Sigmoid colon (tissue), 7 donors: ENCODE data around the gene TOP3A. TPM values are rescaled to one million over a fixed set of nuclear protein-coding genes. Genes with fewer than 3 reads are reported as not detected.

Source experiments
- DNase-seq: peaks from one replicate; pipeline ENCODE4 v3.0.0-alpha.2; 2019
- H3K27ac ChIP-seq, 4 donors: fragments of 200-600 bp; sonication (generic); one replicate each; pipeline ENCODE4 v1.5.1; 2016 to 2019; ENCODE audit warnings: mild to moderate bottlenecking in 1 of 4
- H3K27me3 ChIP-seq, 3 donors: fragments of 200-600 bp; sonication (generic); one replicate each; pipeline ENCODE4 v1.5.1; 2019; ENCODE audit warnings: mild to moderate bottlenecking in 1 of 3
- H3K36me3 ChIP-seq, 4 donors: fragments of 200-600 bp; sonication (generic); one replicate each; pipeline ENCODE4 v1.5.1; 2016 to 2019
- H3K4me1 ChIP-seq, 4 donors: fragments of 200-600 bp; sonication (generic); one replicate each; pipeline ENCODE4 v1.5.1; 2017 to 2019
- H3K4me3 ChIP-seq, 4 donors: fragments of 200-600 bp; sonication (generic); one replicate each; pipeline ENCODE4 v1.5.1; 2017 to 2019; ENCODE audit warnings: mild to moderate bottlenecking in 2 of 4, moderate library complexity in 1 of 4
- H3K9me3 ChIP-seq, 4 donors: fragments of 200-600 bp in 3 of 4; sonication (generic) in 3 of 4; one replicate each; pipeline versions ENCODE4 v1.5.1 to v1.6.1; 2013 to 2019
- CTCF ChIP-seq, 4 experiments: fragments of 450-650 bp in 3 of 4; fragments of 200-600 bp in 1 of 4; IDR thresholded peaks; one replicate each; pipeline ENCODE4 v1.5.1; 2016 to 2019; ENCODE audit warnings: antibody characterized with exemption in 4 of 4, mild to moderate bottlenecking in 3 of 4, moderate library complexity in 2 of 4
- EP300 ChIP-seq, 4 donors: sonication (generic); formaldehyde crosslinking; IDR thresholded peaks; one replicate each; pipeline ENCODE4 v1.6.1; 2017; ENCODE audit warnings: antibody characterized with exemption in 4 of 4
- POLR2A ChIP-seq, 2 donors: fragments of 450-650 bp; IDR thresholded peaks; one replicate each; pipeline ENCODE4 v1.6.1; 2016; ENCODE audit warnings: antibody characterized with exemption in 2 of 2, mild to moderate bottlenecking in 2 of 2, moderate library complexity in 2 of 2
- POLR2AphosphoS5 ChIP-seq, 4 donors: sonication (generic); formaldehyde crosslinking; IDR thresholded peaks; one replicate each; pipeline ENCODE4 v1.6.1; 2017; ENCODE audit warnings: antibody characterized with exemption in 4 of 4
- WGBS, 2 donors: extraction: QIAGEN DNeasy Blood & Tissue Kit; methylation state at CpG; one replicate each; pipeline ENCODE4 v1.1.7; 2013; 5-methylcytosine and 5-hydroxymethylcytosine counted together
- intact Hi-C: fragments of 100-400 bp; cut with DNase I; formaldehyde crosslinking; loops from one replicate; pipeline ENCODE4 v1.15.1; 2023
- polyA plus RNA-seq, 3 donors: library from polyadenylated mRNA; stranded (reverse); fragments of 200-250 nt; gene quantifications; one replicate each; pipeline ENCODE4 v1.2.3, GENCODE V29; 2013
- total RNA-seq, 4 donors: library from RNA; depleted of rRNA; stranded (reverse); fragments of >200 nt; gene quantifications; one replicate each; pipeline ENCODE4 v1.1.0, GENCODE V29; 2016
- donor health status: healthy with polysubstance abuse.
- donor health status: Bipolar disorder and iron deficiency.
- donor health status: healthy.

Gene TOP3A
- 10 to 100 TPM; 22.1 to 42.4 (median 26.0) TPM for total RNA-seq
- polyA plus RNA-seq = 10 to 100 TPM in 1 of 3 donors, 1 to 10 TPM in 2; 5.4 to 21.6 (median 5.5) TPM

GRCh38 chr17:18314731-18315561, at the start of gene TOP3A, which contains the start of gene SMCR8:
TSS of gene TOP3A (minus strand) at chr17:18314994. CDS start at chr17:18314778, 216 bp downstream.
TSS of gene SMCR8 (plus strand) at chr17:18315293. CDS start at chr17:18315790, 497 bp downstream.
- DNase-seq = peak; percentile 99
- Histone ChIP-seq H3K27ac (peak within 1 kb of the TSS; percentile 85 to 92 (median 90)), H3K9me3 (no peaks in the 10 kb centered on the region), H3K4me3 (peak within 1 kb of the TSS; percentile 81 to 93 (median 90)), H3K4me1 (peaks cover 0 to 71% (median 63%) of the 10 kb centered on the region in 4 donors), H3K36me3 (peaks cover 0 to 35% (median 7%) of the 10 kb centered on the region in 4 donors), H3K27me3 (no peaks in the 10 kb centered on the region)
- intact Hi-C loops = loop anchor here (2.0 to 5.0 kb wide), 2 partner anchors 54 to 88 kb away; partner anchors contain the start of genes LLGL1 and MIEF2
- 0% methylated on average over 78 of the region's 78 CpGs for WGBS, 2 donors
- TF ChIP-seq CTCF (IDR thresholded peaks at IDR 0.05) (no peak), POLR2A (IDR thresholded peaks at IDR 0.05) (peak in 1 of 2 donors; percentile 26), POLR2AphosphoS5 (IDR thresholded peaks at IDR 0.05) (peak; percentile 69 to 89 (median 81)), EP300 (IDR thresholded peaks at IDR 0.05) (peak in 1 of 4 donors; percentile 37)

GRCh38 chr17:18364166-18364565, 49.4 kb upstream of the TOP3A start:
- Histone ChIP-seq H3K4me3 (peak overlapping the region in 1 of 4 donors; percentile 96), H3K27ac (no peak overlapping the region)

GRCh38 chr17:18363101-18364049, 48.6 kb upstream of the TOP3A start, which contains the start of gene SHMT1:
TSS of gene SHMT1 (minus strand) at chr17:18363550. CDS start at chr17:18355981, 7,569 bp downstream.
- H3K27ac ChIP-seq = peak within 1 kb of the TSS; percentile 74 to 85 (median 80)
- TF ChIP-seq POLR2A (IDR thresholded peaks at IDR 0.05) (peak in 1 of 2 donors; percentile 25), POLR2AphosphoS5 (IDR thresholded peaks at IDR 0.05) (peak; percentile 46 to 88 (median 80)), CTCF (IDR thresholded peaks at IDR 0.05) (no peak)
- peak; percentile 98 for DNase-seq
- intact Hi-C loops = no loop called here
- peaks cover 0 to 19% (median 0%) of the 10 kb centered on the region in 4 donors for H3K36me3 ChIP-seq
- H3K4me1 ChIP-seq = peaks cover 0 to 18% (median 9%) of the 10 kb centered on the region in 4 donors
- no peaks in the 10 kb centered on the region for H3K9me3 ChIP-seq
- H3K4me3 ChIP-seq = peak within 1 kb of the TSS; percentile 68 to 96 (median 90)
- H3K27me3 ChIP-seq = no peaks in the 10 kb centered on the region
- 0 to 1% methylated on average over 76 of the region's 76 CpGs for WGBS, 2 donors

More at GRCh38 chr17:18364166-18364565, 49.4 kb upstream of the TOP3A start:
- 75 to 86% methylated on average over 6 of the region's 6 CpGs for WGBS, 2 donors
- peaks cover 0 to 11% (median 0%) of the 10 kb centered on the region in 4 donors for H3K36me3 ChIP-seq
- intact Hi-C loops = no loop called here
- H3K9me3 ChIP-seq = no peaks in the 10 kb centered on the region
- no peak for TF ChIP-seq EP300 (IDR thresholded peaks at IDR 0.05)
- TF ChIP-seq POLR2AphosphoS5 (IDR thresholded peaks at IDR 0.05) = no peak
- no peak for TF ChIP-seq CTCF (IDR thresholded peaks at IDR 0.05)
- no peak for TF ChIP-seq POLR2A (IDR thresholded peaks at IDR 0.05)
- peaks cover 0 to 18% (median 9%) of the 10 kb centered on the region in 4 donors for H3K4me1 ChIP-seq
- H3K27me3 ChIP-seq = no peaks in the 10 kb centered on the region
- DNase-seq = no peak

GRCh38 chr17:18362698-18363100, 47.9 kb upstream of the TOP3A start:
- Histone ChIP-seq H3K9me3 (no peaks in the 10 kb centered on the region), H3K27ac (peak overlapping the region; percentile 74 to 85 (median 80)), H3K4me1 (peaks cover 0 to 18% (median 9%) of the 10 kb centered on the region in 4 donors), H3K36me3 (peaks cover 0 to 22% (median 0%) of the 10 kb centered on the region in 4 donors), H3K27me3 (no peaks in the 10 kb centered on the region), H3K4me3 (peak overlapping the region; percentile 68 to 96 (median 90))
- peak; percentile 89 for DNase-seq
- TF ChIP-seq CTCF (IDR thresholded peaks at IDR 0.05) = no peak
- TF ChIP-seq POLR2A (IDR thresholded peaks at IDR 0.05) = no peak
- no peak for TF ChIP-seq EP300 (IDR thresholded peaks at IDR 0.05)
- TF ChIP-seq POLR2AphosphoS5 (IDR thresholded peaks at IDR 0.05) = no peak
- WGBS, 2 donors = 2 to 9% methylated on average over 14 of the region's 14 CpGs
- intact Hi-C loops = no loop called here
